GM13976 (cell line): ENCODE measurements around the gene HDAC10.

Source experiments
- DNase-seq: peaks from one replicate; pipeline ENCODE4 v3.0.0; 2012; ENCODE audit warnings: low spot score
- CTCF ChIP-seq: IDR thresholded peaks from 2 replicates; pipeline ENCODE4 v1.5.1; 2012; ENCODE audit warnings: borderline replicate concordance, mild to moderate bottlenecking; ENCODE audit not compliant: insufficient read depth; ENCODE audit errors: extremely low read depth, missing control alignments, control extremely low read depth
- in situ Hi-C: fragments of 300-500 bp; cut with MboI; formaldehyde crosslinking; loops from one replicate; pipeline ENCODE4 v1.12.0; 2022; ENCODE audit warnings: low sequenced_read_pairs, mixed read lengths, inconsistent platforms; ENCODE audit not compliant: unreplicated experiment

The HDAC10 gene

GRCh38 chr22:50289151-50289941, 38.3 kb upstream of the HDAC10 start:
- no peak for DNase-seq
- no peak for TF ChIP-seq CTCF
- in situ Hi-C loops = no loop called here

- in situ Hi-C loops = no loop called here
- no peak for TF ChIP-seq CTCF
- DNase-seq = no peak
Observed at GRCh38 chr22:50287731-50288130, 36.7 kb upstream of the HDAC10 start.

- TF ChIP-seq CTCF = no peak
- in situ Hi-C loops = no loop called here
- DNase-seq = no peak
Observed at GRCh38 chr22:50286701-50287318, 35.7 kb upstream of the HDAC10 start.

- TF ChIP-seq CTCF = no peak
- in situ Hi-C loops = no loop called here
- no peak for DNase-seq
Observed at GRCh38 chr22:50286275-50286674, 35.2 kb upstream of the HDAC10 start.

GRCh38 chr22:50285568-50286229, 34.6 kb upstream of the HDAC10 start:
- no peak for TF ChIP-seq CTCF
- no peak for DNase-seq

GRCh38 chr22:50284479-50284878, 33.4 kb upstream of the HDAC10 start:
- in situ Hi-C loops = no loop called here
- DNase-seq = no peak
- no peak for TF ChIP-seq CTCF

More at GRCh38 chr22:50285568-50286229, 34.6 kb upstream of the HDAC10 start:
- in situ Hi-C loops = no loop called here
